Measurements from ENCODE around the gene KIFAP3.

DNA sequence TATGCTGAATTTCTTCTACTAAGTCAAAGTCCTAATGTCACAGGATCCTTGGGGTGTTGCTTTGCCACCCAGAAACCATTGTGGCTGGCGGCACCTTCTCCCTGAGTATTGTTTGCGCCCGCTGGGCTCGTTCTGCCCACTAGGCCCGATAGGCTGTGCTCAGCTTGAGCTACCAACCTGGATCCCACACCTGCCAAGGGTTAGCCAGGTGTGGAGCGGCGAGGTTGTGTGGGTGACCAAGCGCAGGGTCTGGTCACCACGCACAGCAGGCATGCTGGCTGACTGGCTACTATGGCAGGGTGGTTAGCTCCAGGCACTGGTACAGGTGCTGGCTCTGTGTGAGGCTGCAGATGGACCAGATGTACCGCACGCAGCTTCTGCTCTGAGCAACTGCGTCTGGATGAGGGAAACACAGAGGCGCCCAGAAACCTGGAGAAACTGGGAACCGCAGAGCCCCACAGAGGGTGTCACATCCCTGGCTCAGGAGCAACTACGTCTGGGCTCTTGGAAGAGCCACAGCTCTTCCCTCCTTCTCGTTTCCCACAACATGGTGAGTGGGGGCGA, 130.4 kb downstream of the KIFAP3 start:
- TF ChIP-seq, protein P1, sequence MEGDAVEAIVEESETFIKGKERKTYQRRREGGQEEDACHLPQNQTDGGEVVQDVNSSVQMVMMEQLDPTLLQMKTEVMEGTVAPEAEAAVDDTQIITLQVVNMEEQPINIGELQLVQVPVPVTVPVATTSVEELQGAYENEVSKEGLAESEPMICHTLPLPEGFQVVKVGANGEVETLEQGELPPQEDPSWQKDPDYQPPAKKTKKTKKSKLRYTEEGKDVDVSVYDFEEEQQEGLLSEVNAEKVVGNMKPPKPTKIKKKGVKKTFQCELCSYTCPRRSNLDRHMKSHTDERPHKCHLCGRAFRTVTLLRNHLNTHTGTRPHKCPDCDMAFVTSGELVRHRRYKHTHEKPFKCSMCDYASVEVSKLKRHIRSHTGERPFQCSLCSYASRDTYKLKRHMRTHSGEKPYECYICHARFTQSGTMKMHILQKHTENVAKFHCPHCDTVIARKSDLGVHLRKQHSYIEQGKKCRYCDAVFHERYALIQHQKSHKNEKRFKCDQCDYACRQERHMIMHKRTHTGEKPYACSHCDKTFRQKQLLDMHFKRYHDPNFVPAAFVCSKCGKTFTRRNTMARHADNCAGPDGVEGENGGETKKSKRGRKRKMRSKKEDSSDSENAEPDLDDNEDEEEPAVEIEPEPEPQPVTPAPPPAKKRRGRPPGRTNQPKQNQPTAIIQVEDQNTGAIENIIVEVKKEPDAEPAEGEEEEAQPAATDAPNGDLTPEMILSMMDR (IDR thresholded peaks at IDR 0.05): no peak
- TF ChIP-seq POLR2AphosphoS5 (IDR thresholded peaks at IDR 0.05): no peak

Data from upper lobe of left lung (tissue), 4 donors.